Ishikawa (cell line): Measurements from ENCODE around the gene COG2.

Source experiments
- CEBPB ChIP-seq: IDR thresholded peaks from 2 replicates; pipeline ENCODE4 v1.6.1; 2012
- CREB1 ChIP-seq: IDR thresholded peaks from 2 replicates; pipeline ENCODE4 v1.6.1; 2012; ENCODE audit warnings: low read depth
- EGR1 ChIP-seq: IDR thresholded peaks from 2 replicates; pipeline ENCODE4 v1.6.1; 2012
- EP300 ChIP-seq: IDR thresholded peaks from 2 replicates; pipeline ENCODE4 v1.6.1; 2012; ENCODE audit warnings: borderline replicate concordance
- FOXM1 ChIP-seq: IDR thresholded peaks from 2 replicates; pipeline ENCODE4 v1.6.1; 2012; ENCODE audit warnings: low read depth, borderline replicate concordance
- MAX ChIP-seq: IDR thresholded peaks from 2 replicates; pipeline ENCODE4 v1.6.1; 2012
- NFIC ChIP-seq: IDR thresholded peaks from 2 replicates; pipeline ENCODE4 v1.6.1; 2012
- RAD21 ChIP-seq: IDR thresholded peaks from 2 replicates; pipeline ENCODE4 v1.6.1; 2012; ENCODE audit warnings: low read depth
- TAF1 ChIP-seq: IDR thresholded peaks from 2 replicates; pipeline ENCODE4 v1.6.1; 2012; ENCODE audit warnings: low read depth, mild to moderate bottlenecking
- TCF12 ChIP-seq: IDR thresholded peaks from 2 replicates; pipeline ENCODE4 v1.6.1; 2012; ENCODE audit warnings: low read depth
- TEAD4 ChIP-seq: IDR thresholded peaks from 2 replicates; pipeline ENCODE4 v1.6.1; 2012
- YY1 ChIP-seq: IDR thresholded peaks from 2 replicates; pipeline ENCODE4 v1.6.1; 2012; ENCODE audit warnings: low read depth
- ZBTB7A ChIP-seq: IDR thresholded peaks from 2 replicates; pipeline ENCODE4 v1.6.1; 2012; ENCODE audit warnings: low read depth
- TF ChIP-seq, protein P1 (sequence below): IDR thresholded peaks from 2 replicates; pipeline ENCODE4 v1.6.1; 2012
- TF ChIP-seq, protein P2 (sequence below): IDR thresholded peaks from 2 replicates; pipeline ENCODE4 v1.6.1; 2012; ENCODE audit warnings: low read depth, mild to moderate bottlenecking

COG2 gene

GRCh38 chr1:230679192-230679591, 36.9 kb downstream of the COG2 start:
- no peak for TF ChIP-seq CEBPB
- TF ChIP-seq ZBTB7A = no peak
- no peak for TF ChIP-seq MAX
- no peak for TF ChIP-seq TEAD4
- no peak for TF ChIP-seq EP300
- TF ChIP-seq EGR1 = no peak
- TF ChIP-seq TAF1 = no peak
- TF ChIP-seq YY1 = no peak
- no peak for TF ChIP-seq FOXM1
- TF ChIP-seq RAD21 = no peak
- TF ChIP-seq, protein P1, sequence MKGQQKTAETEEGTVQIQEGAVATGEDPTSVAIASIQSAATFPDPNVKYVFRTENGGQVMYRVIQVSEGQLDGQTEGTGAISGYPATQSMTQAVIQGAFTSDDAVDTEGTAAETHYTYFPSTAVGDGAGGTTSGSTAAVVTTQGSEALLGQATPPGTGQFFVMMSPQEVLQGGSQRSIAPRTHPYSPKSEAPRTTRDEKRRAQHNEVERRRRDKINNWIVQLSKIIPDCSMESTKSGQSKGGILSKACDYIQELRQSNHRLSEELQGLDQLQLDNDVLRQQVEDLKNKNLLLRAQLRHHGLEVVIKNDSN = no peak
- no peak for TF ChIP-seq TCF12

DNA sequence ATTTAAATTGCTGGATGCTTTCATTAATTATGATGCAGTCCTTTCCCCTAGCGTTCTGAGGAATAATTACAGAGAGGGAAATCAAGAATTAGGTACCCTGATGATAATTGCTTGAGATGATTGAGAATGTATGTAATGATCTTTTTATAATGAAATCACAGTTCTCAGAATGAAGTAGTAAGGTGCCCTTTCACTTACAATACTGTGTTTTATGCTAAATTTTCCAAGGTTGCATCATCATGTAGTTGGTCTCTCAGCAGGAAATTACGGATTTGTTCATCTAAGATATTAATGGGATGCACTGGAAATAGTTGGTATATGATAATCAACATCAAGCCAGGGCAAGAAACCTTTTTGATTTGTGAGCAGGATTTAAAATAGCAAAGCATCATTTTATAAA, 37.5 kb downstream of the COG2 start:
- TF ChIP-seq YY1 (no peak), NFIC (no peak), ZBTB7A (no peak), CEBPB (no peak), RAD21 (no peak), EP300 (no peak), MAX (no peak), FOXM1 (no peak), TEAD4 (no peak)
- TF ChIP-seq, protein P2, sequence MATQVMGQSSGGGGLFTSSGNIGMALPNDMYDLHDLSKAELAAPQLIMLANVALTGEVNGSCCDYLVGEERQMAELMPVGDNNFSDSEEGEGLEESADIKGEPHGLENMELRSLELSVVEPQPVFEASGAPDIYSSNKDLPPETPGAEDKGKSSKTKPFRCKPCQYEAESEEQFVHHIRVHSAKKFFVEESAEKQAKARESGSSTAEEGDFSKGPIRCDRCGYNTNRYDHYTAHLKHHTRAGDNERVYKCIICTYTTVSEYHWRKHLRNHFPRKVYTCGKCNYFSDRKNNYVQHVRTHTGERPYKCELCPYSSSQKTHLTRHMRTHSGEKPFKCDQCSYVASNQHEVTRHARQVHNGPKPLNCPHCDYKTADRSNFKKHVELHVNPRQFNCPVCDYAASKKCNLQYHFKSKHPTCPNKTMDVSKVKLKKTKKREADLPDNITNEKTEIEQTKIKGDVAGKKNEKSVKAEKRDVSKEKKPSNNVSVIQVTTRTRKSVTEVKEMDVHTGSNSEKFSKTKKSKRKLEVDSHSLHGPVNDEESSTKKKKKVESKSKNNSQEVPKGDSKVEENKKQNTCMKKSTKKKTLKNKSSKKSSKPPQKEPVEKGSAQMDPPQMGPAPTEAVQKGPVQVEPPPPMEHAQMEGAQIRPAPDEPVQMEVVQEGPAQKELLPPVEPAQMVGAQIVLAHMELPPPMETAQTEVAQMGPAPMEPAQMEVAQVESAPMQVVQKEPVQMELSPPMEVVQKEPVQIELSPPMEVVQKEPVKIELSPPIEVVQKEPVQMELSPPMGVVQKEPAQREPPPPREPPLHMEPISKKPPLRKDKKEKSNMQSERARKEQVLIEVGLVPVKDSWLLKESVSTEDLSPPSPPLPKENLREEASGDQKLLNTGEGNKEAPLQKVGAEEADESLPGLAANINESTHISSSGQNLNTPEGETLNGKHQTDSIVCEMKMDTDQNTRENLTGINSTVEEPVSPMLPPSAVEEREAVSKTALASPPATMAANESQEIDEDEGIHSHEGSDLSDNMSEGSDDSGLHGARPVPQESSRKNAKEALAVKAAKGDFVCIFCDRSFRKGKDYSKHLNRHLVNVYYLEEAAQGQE = no peak
- TF ChIP-seq, protein P1 = no peak

DNA sequence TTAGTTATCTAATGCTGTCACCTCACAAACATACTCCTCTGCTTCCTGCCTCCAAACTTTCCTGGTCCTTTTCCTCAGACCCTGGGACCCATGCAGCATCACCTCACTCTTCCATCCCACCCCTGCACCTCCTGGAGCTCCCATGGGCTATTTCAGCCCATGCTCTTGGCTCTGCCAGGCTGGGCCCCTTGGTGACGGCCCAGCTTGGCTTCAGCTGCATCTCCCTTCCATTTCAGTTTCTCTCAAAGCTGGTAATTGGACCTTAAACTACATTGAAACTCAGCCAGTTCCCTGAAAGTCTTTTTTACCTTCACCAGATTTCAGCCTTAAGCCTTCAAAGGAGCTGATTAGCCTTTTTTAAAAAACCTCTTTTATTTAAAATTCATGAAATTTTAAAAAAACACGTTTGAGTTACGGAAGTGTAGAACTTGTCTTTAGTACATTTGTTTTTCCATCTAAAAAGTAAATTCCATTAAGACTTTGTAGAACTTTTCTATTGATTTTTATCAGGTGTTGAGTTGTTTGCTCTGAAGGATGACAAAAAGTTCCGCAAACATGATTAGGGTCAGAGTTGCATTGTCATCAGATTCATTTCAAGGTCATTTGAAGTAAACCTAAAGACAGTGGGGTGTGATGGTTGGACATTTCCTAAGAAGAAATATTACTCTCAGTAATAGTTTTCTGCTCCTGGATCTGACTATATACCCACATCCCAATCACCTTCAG, 38.2 kb downstream of the COG2 start:
- TF ChIP-seq CREB1 (no peak), NFIC (no peak), EP300 (no peak), TEAD4 (no peak), EGR1 (no peak), FOXM1 (no peak), TAF1 (no peak), YY1 (no peak), ZBTB7A (no peak), CEBPB (no peak), RAD21 (no peak), TCF12 (no peak), MAX (no peak)
- TF ChIP-seq, protein P2 = no peak
- TF ChIP-seq, protein P1 = no peak

- TF ChIP-seq, protein P1 = no peak
- TF ChIP-seq ZBTB7A (0 out of 2 replicates have a peak, but pooled peaks have one; percentile 43), NFIC (peak; percentile 85)
Observed at GRCh38 chr1:230681599-230681998, 39.3 kb downstream of the COG2 start.

- TF ChIP-seq EGR1 (no peak), CREB1 (no peak), TAF1 (no peak), MAX (no peak), EP300 (no peak), TEAD4 (no peak), YY1 (no peak), TCF12 (no peak), RAD21 (no peak), NFIC (no peak), FOXM1 (no peak), ZBTB7A (no peak), CEBPB (no peak)
- TF ChIP-seq, protein P1 = no peak
- TF ChIP-seq, protein P2 = no peak
Observed at GRCh38 chr1:230682274-230682673, 40.0 kb downstream of the COG2 start.
